Endothelial cell (in vitro differentiated cells): ENCODE data around the gene AK9. TPM values are rescaled to one million over a fixed set of nuclear protein-coding genes. Genes with fewer than 3 reads are reported as not detected.
A peak's percentile ranks its signal among the peaks of the same experiment; 100 is the strongest.
"Not testable (repeated sequence)": the region's sequence is repeated elsewhere in the genome, so short reads cannot be mapped to it uniquely, and the experiment has no call there.

Experiments used
- DNase-seq: peaks from one replicate; pipeline ENCODE4 v3.0.0; 2021; ENCODE audit warnings: low spot score
- H3K27ac Mint-ChIP-seq: one replicate; pipeline ENCODE4 v1.8.0; 2021; ENCODE audit warnings: mixed read lengths, inconsistent platforms; ENCODE audit not compliant: unreplicated experiment
- H3K27me3 Mint-ChIP-seq: one replicate; pipeline ENCODE4 v1.8.0; 2021; ENCODE audit warnings: mild to moderate bottlenecking, moderate library complexity, mixed read lengths, inconsistent platforms; ENCODE audit not compliant: unreplicated experiment
- H3K36me3 Mint-ChIP-seq: one replicate; pipeline ENCODE4 v1.8.0; 2021; ENCODE audit warnings: mild to moderate bottlenecking, low read depth, mixed read lengths, inconsistent platforms; ENCODE audit not compliant: unreplicated experiment
- H3K4me1 Mint-ChIP-seq: one replicate; pipeline ENCODE4 v1.8.0; 2021; ENCODE audit warnings: mild to moderate bottlenecking, mixed read lengths, inconsistent platforms; ENCODE audit not compliant: unreplicated experiment
- H3K4me3 Mint-ChIP-seq: one replicate; pipeline ENCODE4 v1.8.0; 2021; ENCODE audit warnings: mild to moderate bottlenecking, mixed read lengths, inconsistent platforms; ENCODE audit not compliant: unreplicated experiment
- H3K9me3 Mint-ChIP-seq: one replicate; pipeline ENCODE4 v1.8.0; 2021; ENCODE audit warnings: mixed read lengths, inconsistent platforms; ENCODE audit not compliant: unreplicated experiment
- total RNA-seq: library from RNA; stranded (reverse); fragmentation: NEBNext Ultra II Directional; extraction: Animal tissue kit (Norgen Biotek cat#: 25700); gene quantifications from one replicate; pipeline ENCODE4 v1.2.1, GENCODE V29; 2021; ENCODE audit not compliant: unreplicated experiment
- TF ChIP-seq, protein P1 (sequence below): fragments of 200-600 bp; sonication (generic); IDR thresholded peaks from one replicate; pipeline ENCODE4 v1.5.0; 2021; ENCODE audit warnings: antibody characterized with exemption; ENCODE audit not compliant: unreplicated experiment

AK9 gene
- total RNA-seq, 1 donor from 2014 or later = 3.5 TPM

DNA sequence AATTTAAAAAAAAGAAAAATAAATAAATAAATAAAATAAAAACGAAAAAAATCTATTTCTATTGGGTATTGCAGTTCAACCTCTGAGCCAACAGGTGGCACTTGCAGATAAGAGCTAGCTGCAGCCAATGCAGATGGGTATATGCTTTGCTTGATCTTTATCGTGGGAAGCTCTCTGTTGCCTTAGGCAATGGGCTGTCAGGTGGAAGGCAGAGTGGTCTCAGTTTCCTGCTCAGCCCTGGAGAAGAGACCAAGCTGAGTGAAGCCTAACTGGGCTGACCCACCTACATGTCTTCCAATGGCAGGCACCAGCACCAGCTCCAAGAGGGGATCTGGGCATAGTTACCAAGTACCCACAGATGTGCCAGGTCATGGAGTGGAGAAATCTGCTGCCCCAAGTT, 95.0 kb downstream of the AK9 start:
- Mint-ChIP-seq H3K36me3 (no peaks in the 10 kb centered on the region), H3K9me3 (no peaks in the 10 kb centered on the region), H3K4me3 (no peak overlapping the region), H3K27me3 (peaks cover 2% of the 10 kb centered on the region), H3K27ac (no peak overlapping the region), H3K4me1 (no peaks in the 10 kb centered on the region)
- TF ChIP-seq, protein P1, sequence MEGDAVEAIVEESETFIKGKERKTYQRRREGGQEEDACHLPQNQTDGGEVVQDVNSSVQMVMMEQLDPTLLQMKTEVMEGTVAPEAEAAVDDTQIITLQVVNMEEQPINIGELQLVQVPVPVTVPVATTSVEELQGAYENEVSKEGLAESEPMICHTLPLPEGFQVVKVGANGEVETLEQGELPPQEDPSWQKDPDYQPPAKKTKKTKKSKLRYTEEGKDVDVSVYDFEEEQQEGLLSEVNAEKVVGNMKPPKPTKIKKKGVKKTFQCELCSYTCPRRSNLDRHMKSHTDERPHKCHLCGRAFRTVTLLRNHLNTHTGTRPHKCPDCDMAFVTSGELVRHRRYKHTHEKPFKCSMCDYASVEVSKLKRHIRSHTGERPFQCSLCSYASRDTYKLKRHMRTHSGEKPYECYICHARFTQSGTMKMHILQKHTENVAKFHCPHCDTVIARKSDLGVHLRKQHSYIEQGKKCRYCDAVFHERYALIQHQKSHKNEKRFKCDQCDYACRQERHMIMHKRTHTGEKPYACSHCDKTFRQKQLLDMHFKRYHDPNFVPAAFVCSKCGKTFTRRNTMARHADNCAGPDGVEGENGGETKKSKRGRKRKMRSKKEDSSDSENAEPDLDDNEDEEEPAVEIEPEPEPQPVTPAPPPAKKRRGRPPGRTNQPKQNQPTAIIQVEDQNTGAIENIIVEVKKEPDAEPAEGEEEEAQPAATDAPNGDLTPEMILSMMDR = peak; percentile 68
- peak; percentile 4 for DNase-seq

DNA sequence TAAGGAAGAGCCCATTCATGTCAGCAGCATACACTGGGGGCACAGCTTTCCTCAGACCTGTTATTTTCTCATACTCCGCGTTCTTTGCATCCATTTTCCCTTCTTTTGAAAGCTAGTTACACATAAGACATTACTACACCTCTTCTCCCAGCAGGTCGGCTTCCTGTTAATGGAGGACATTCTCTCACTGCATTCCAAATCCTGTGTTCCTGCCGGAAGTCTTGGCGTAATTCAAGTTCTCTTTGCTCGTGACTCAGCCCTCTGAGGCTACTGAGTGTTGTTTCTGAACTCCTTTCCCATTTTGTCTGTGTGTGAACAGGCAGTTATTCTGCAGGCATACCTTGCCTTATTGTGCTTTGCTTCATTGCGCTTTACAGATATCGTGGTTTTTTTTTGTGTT, 110.5 kb downstream of the AK9 start:
- Mint-ChIP-seq H3K4me3 (no peak overlapping the region), H3K9me3 (peaks cover 4% of the 10 kb centered on the region), H3K36me3 (no peaks in the 10 kb centered on the region), H3K27me3 (no peaks in the 10 kb centered on the region), H3K27ac (no peak overlapping the region), H3K4me1 (peaks cover 7% of the 10 kb centered on the region)
- TF ChIP-seq, protein P1 = no peak
- peak; percentile 4 for DNase-seq

DNA sequence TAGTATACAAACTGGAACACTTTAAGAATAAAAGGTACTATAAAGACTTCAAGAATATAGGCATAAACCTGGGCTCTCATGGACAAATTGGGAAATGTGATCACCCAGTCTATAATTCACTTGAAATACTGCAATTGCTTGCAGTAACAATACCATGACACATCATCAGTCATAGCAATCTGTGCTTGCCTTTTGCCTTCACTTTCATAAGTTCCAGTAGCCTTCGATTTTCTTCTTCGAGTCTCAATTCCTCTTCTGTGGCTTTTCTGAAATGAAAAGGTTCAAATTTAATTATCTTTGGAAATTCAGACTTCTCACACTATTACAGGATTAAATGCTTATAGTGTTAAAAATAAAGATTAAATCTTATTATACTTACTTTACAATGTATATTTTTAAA, 111.6 kb downstream of the AK9 start:
- TF ChIP-seq, protein P1 = no peak
- Mint-ChIP-seq H3K27me3 (no peaks in the 10 kb centered on the region), H3K27ac (no peak overlapping the region), H3K4me3 (no peak overlapping the region), H3K4me1 (peaks cover 7% of the 10 kb centered on the region), H3K36me3 (no peaks in the 10 kb centered on the region), H3K9me3 (peaks cover 4% of the 10 kb centered on the region)
- no peak for DNase-seq

DNA sequence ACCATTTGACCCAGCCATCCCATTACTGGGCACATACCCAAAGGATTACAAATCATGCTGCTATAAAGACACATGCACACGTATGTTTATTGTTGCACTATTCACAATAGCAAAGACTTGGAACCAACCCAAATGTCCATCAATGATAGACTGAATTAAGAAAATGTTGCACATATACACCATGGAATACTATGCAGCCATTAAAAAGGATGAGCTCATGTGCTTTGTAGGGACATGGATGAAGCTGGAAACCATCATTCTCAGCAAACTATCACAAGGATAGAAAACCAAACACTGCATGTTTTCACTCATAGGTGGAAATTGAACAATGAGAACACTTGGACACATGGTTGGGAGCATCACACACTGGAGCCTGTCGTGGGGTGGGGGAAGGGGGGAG, 121.1 kb downstream of the AK9 start:
- H3K4me1 Mint-ChIP-seq, H3K27ac Mint-ChIP-seq, H3K27me3 Mint-ChIP-seq, DNase-seq, H3K36me3 Mint-ChIP-seq, H3K9me3 Mint-ChIP-seq, H3K4me3 Mint-ChIP-seq: not testable (repeated sequence)

DNA sequence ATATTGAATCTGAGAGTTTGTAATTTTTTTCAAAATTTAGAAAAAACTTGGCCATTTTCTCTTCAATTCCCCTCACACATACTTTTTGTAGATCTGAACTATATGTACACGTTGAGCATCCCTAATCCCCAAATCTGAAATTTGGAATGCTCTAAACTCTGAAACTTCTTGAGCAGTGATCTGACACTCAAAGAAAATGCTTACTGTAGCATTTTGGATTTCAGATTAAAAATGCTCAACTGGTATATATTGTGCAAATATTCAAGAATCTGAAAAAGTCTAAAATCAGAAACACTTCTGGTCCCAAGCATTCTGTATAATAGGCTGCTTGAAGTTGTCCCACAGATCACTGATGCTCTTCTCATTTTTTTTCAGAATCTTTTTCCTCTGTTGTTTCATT, 129.2 kb downstream of the AK9 start:
- Mint-ChIP-seq H3K4me1 (no peaks in the 10 kb centered on the region), H3K9me3 (no peaks in the 10 kb centered on the region), H3K4me3 (no peak overlapping the region), H3K27ac (no peak overlapping the region), H3K36me3 (peaks cover 4% of the 10 kb centered on the region), H3K27me3 (no peaks in the 10 kb centered on the region)
- no peak for DNase-seq
- TF ChIP-seq, protein P1 = no peak

DNA sequence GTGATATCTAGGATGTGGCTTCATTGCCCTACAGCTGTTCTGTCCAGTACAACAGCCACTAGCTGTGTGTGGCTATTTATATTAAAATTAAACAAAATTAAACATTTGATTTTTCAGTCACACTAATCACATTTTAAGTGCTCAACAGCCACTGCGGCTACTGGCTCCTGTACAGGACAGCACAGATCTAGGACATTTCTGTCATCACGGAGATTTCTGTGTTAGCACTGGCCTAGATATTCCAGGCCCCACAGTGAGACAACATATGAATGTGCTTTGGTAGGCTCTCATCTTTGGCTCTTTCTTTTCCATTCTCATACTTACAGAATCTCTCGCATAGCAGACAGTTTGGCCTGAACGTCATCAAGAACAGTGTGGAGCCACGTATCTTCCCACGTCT, 159.6 kb downstream of the AK9 start:
- Mint-ChIP-seq H3K27ac (no peak overlapping the region), H3K9me3 (no peaks in the 10 kb centered on the region), H3K4me1 (no peaks in the 10 kb centered on the region), H3K36me3 (no peaks in the 10 kb centered on the region), H3K27me3 (no peaks in the 10 kb centered on the region), H3K4me3 (no peak overlapping the region)
- no peak for DNase-seq
- TF ChIP-seq, protein P1 = no peak
